K562 (cell line): ENCODE measurements around the gene RNPEPL1. TPM values are rescaled to one million over a fixed set of nuclear protein-coding genes. Genes with fewer than 3 reads are reported as not detected.

Experiments used
- CBX1 ChIP-seq: sonication (generic); IDR thresholded peaks from 2 replicates; pipeline ENCODE4 v1.6.1; 2016; ENCODE audit warnings: antibody characterized with exemption, low read depth, mild to moderate bottlenecking
- CHD2 ChIP-seq: IDR thresholded peaks from 2 replicates; pipeline ENCODE4 v1.6.1; 2011; ENCODE audit warnings: low read depth, low read length
- DEAF1 ChIP-seq: fragments of 450-650 bp; formaldehyde crosslinking; IDR thresholded peaks from 2 replicates; pipeline ENCODE4 v1.4.0; 2020; ENCODE audit warnings: mild to moderate bottlenecking, moderate library complexity
- DLX4 ChIP-seq: fragments of 250-450 bp; sonication (Bioruptor Pico); IDR thresholded peaks from 2 replicates; pipeline ENCODE4 v1.6.1; 2021; ENCODE audit warnings: mild to moderate bottlenecking
- DNMT1 ChIP-seq: fragments of 450-650 bp; IDR thresholded peaks from 2 replicates; pipeline ENCODE4 v1.6.1; 2016; ENCODE audit warnings: antibody characterized with exemption, mild to moderate bottlenecking
- DPF2 ChIP-seq: fragments of 450-650 bp; IDR thresholded peaks from 2 replicates; pipeline ENCODE4 v1.6.1; 2016
- FOXK2 ChIP-seq, 2 experiments: fragments of 450-650 bp; IDR thresholded peaks in 1 of 2; conservative IDR thresholded peaks in 1 of 2; 2 replicates each; pipeline ENCODE4 v1.6.1; 2016; ENCODE audit warnings: low read depth in 2 of 2, mild to moderate bottlenecking in 1 of 2
- GABPA ChIP-seq: fragments of 200-800 bp; sonication (Bioruptor generic); conservative IDR thresholded peaks from 2 replicates; pipeline ENCODE4 v1.6.1; 2016; ENCODE audit warnings: low read depth, missing genetic modification characterization, missing compliant biosample characterization
- GMEB1 ChIP-seq: fragments of 250-450 bp; sonication (Bioruptor Pico); IDR thresholded peaks from 2 replicates; pipeline ENCODE4 v1.4.0; 2020; ENCODE audit warnings: mild to moderate bottlenecking
- MYBL2 ChIP-seq, 2 experiments: fragments of 450-650 bp in 1 of 2; sonication (generic) in 1 of 2; formaldehyde crosslinking in 1 of 2; IDR thresholded peaks; 2 replicates each; pipeline versions ENCODE4 v1.6.1 to v1.8.1; 2017 to 2022; ENCODE audit warnings: borderline replicate concordance in 1 of 2, inconsistent platforms in 1 of 2, low read depth in 1 of 2, mild to moderate bottlenecking in 1 of 2, missing genetic modification reagents in 1 of 2, moderate library complexity in 1 of 2
- NFYB ChIP-seq: IDR thresholded peaks from 2 replicates; pipeline ENCODE4 v1.6.1; 2011; ENCODE audit warnings: mild to moderate bottlenecking, moderate library complexity; ENCODE audit not compliant: insufficient read length; ENCODE audit errors: extremely low read depth
- NR3C1 ChIP-seq: sonication (generic); formaldehyde crosslinking; IDR thresholded peaks from 2 replicates; pipeline ENCODE4 v1.8.1; 2022; ENCODE audit warnings: missing genetic modification reagents
- NRF1 ChIP-seq, 2 experiments: fragments of 450-650 bp; IDR thresholded peaks in 1 of 2; conservative IDR thresholded peaks in 1 of 2; 2 replicates each; pipeline ENCODE4 v1.6.1; 2014; ENCODE audit warnings: mild to moderate bottlenecking in 2 of 2
- PCBP2 ChIP-seq: fragments of 200-400 bp; formaldehyde crosslinking; IDR thresholded peaks from 2 replicates; pipeline ENCODE4 v1.6.1; 2018; ENCODE audit warnings: low read length, low read depth, mild to moderate bottlenecking, moderate library complexity; ENCODE audit not compliant: poor library complexity, severe bottlenecking
- PTTG1 ChIP-seq: fragments of 450-650 bp; IDR thresholded peaks from 2 replicates; pipeline ENCODE4 v1.6.1; 2016; ENCODE audit warnings: low read depth, mild to moderate bottlenecking, missing genetic modification characterization, missing compliant biosample characterization
- PYGO2 ChIP-seq: fragments of 450-650 bp; IDR thresholded peaks from 2 replicates; pipeline ENCODE4 v1.6.1; 2016; ENCODE audit warnings: mild to moderate bottlenecking, missing genetic modification characterization, moderate library complexity, missing compliant biosample characterization
- RBM39 ChIP-seq: fragments of 200-400 bp; formaldehyde crosslinking; optimal IDR thresholded peaks from 2 replicates; pipeline ENCODE3; 2018; ENCODE audit warnings: low read depth, low read length
- SMAD2 ChIP-seq: fragments of 150-350 bp; IDR thresholded peaks from 2 replicates; pipeline ENCODE4 v1.6.1; 2014; ENCODE audit warnings: low read depth, mild to moderate bottlenecking, low read length
- THAP7 ChIP-seq: fragments of 250-450 bp; sonication (Bioruptor Pico); IDR thresholded peaks from 2 replicates; pipeline ENCODE4 v1.5.0; 2021
- TRIM24 ChIP-seq, 2 experiments: fragments of 450-650 bp; IDR thresholded peaks; 2 replicates each; pipeline ENCODE4 v1.6.1; 2016
- U2AF1 ChIP-seq: fragments of 200-400 bp; formaldehyde crosslinking; optimal IDR thresholded peaks from 2 replicates; pipeline ENCODE3; 2017; ENCODE audit warnings: mild to moderate bottlenecking, low read depth, low read length, moderate library complexity
- ZNF140 ChIP-seq: fragments of 250-450 bp; sonication (Bioruptor Pico); IDR thresholded peaks from 2 replicates; pipeline ENCODE4 v1.8.0; 2021; ENCODE audit warnings: moderate library complexity, mild to moderate bottlenecking, inconsistent platforms
- ZNF507 ChIP-seq: conservative IDR thresholded peaks from 2 replicates; pipeline ENCODE4 v1.6.1; 2017; ENCODE audit warnings: missing genetic modification characterization, missing compliant biosample characterization
- ZNF583 ChIP-seq: fragments of 250-450 bp; sonication (Bioruptor Pico); IDR thresholded peaks from 2 replicates; pipeline ENCODE4 v1.4.0; 2020
- ZNF584 ChIP-seq: fragments of 200-800 bp; sonication (Bioruptor generic); IDR thresholded peaks from 2 replicates; pipeline ENCODE4 v1.6.1; 2016; ENCODE audit warnings: low read depth, mild to moderate bottlenecking, missing genetic modification characterization, missing compliant biosample characterization
- ZNF707 ChIP-seq: fragments of 250-450 bp; sonication (Bioruptor Pico); conservative IDR thresholded peaks from 2 replicates; pipeline ENCODE4 v1.8.0; 2022; ENCODE audit warnings: inconsistent platforms, mild to moderate bottlenecking, moderate library complexity
- polyA plus RNA-seq, 8 experiments: library from polyadenylated mRNA; depleted of rRNA in 4 of 8; stranded (reverse) in 5 of 8; unstranded in 3 of 8; fragments of >200 nt; fragmentation: Nextera tagmentation in 2 of 8; fragmentation: Illumina TruSeq in 1 of 8; extraction: Ambion mirVana in 2 of 8; extraction: Trizol in 1 of 8; gene quantifications; 2 replicates each; pipeline versions ENCODE4 v1.2.1 to v1.2.3, GENCODE V29; 2011 to 2014; ENCODE audit warnings: inconsistent platforms in 1 of 8, missing spikeins in 1 of 8
- total RNA-seq, 7 experiments: library from RNA; depleted of rRNA in 6 of 7; stranded (reverse); fragments of >200 nt in 6 of 7; fragmentation: Illumina TruSeq in 2 of 7; extraction: Trizol in 2 of 7; gene quantifications; 2 replicates each; pipeline versions ENCODE4 v1.2.1 to v1.2.3, GENCODE V29; 2011 to 2021; ENCODE audit warnings: low replicate concordance in 1 of 7

RNPEPL1 gene
- total and polyA plus RNA-seq, 9 of the 15 experiments (the other 6 are each of a cell fraction or from before 2014, with no cell fraction given), result 0.07 to 38.7 (median 5.6) TPM

GRCh38 chr2:240604291-240604938, 36.1 kb downstream of the RNPEPL1 start (continued):
- TF ChIP-seq SMAD2, result no peak
- no peak for TF ChIP-seq PCBP2
- TF ChIP-seq ZNF140, result no peak
- TF ChIP-seq DNMT1, result no peak
- peak; percentile 74 for TF ChIP-seq GABPA
- TF ChIP-seq NR3C1, result no peak
- no peak for TF ChIP-seq CBX1
- no peak for TF ChIP-seq PTTG1 (tag)
- TF ChIP-seq NRF1 (conservative IDR thresholded peaks at IDR 0.05 in 1 of 2, IDR thresholded peaks at IDR 0.05 in 1 of 2), result peak; percentile 3 to 35; a peak in 1 of 4 replicates
- no peak for TF ChIP-seq TRIM24 (IDR thresholded peaks at IDR 0.05)
- no peak for TF ChIP-seq PYGO2 (tag)
- TF ChIP-seq ZNF507 (tag), result no peak
- TF ChIP-seq NFYB, result no peak
- TF ChIP-seq ZNF584 (CRISPR knock-in tag), result no peak
- no peak for TF ChIP-seq CHD2
- 0 out of 2 replicates have a peak, but pooled peaks have one; percentile 39 for TF ChIP-seq DPF2
- no peak for TF ChIP-seq RBM39
- TF ChIP-seq FOXK2 (conservative IDR thresholded peaks at IDR 0.05 in 1 of 2, IDR thresholded peaks at IDR 0.05 in 1 of 2; ENCODE audit: low read depth in 2 of 2), result peak in 1 of 2 experiments; percentile 30; a peak in 1 of 4 replicates
- no peak for TF ChIP-seq THAP7 (CRISPR knock-in tag)
- no peak for TF ChIP-seq ZNF583 (CRISPR knock-in tag)
- 0 out of 2 replicates have a peak, but pooled peaks have one; percentile 10 for TF ChIP-seq DEAF1 (CRISPR knock-in tag)
- no peak for TF ChIP-seq GMEB1 (CRISPR knock-in tag)
- no peak for TF ChIP-seq U2AF1
- TF ChIP-seq ZNF707, result no peak
- no peak for TF ChIP-seq MYBL2 (IDR thresholded peaks at IDR 0.05; ENCODE audit: low read depth)
- TF ChIP-seq MYBL2 (CRISPR knock-in tag; IDR thresholded peaks at IDR 0.05; ENCODE audit: borderline replicate concordance), result no peak
- TF ChIP-seq DLX4 (CRISPR knock-in tag), result no peak
